SW 1271 (cell line): ENCODE results near the gene IL17RA.

Source experiments
- DNase-seq, 2 experiments: peaks; one replicate each; lab custom pipeline; 2025; lab: John Stamatoyannopoulos, UW

The IL17RA gene

DNA sequence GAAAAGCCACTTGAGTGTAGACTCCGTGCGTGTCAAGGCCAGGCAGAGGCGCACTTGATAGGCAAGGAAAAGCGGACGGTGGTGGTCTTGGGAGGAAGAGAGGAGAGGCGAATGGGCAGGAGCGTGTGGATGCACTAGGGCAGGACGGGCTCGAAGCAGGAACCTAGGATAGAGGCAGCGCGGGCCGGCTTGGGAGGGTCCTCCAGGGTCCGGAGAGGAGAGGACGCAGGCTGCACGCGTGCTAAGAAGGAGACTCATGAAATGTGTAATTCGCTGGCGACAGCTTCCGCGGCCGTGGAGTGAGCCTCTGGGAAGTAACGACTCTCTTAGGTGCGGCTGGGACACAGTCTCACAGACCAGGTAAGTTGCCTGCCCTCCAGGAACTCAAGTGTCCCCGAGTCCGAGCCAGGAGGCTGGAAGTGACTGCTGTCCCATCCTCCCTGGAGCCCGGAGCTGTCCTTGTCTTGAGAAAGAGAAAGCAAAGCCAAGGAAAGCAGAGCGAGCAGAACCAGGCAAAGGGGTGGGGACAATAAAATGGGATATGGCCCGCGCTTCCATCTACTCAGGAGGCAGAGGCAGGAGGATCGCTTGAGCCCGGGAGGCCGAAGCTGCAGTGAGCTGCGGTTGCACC lies 874 bp upstream of the IL17RA start:
- DNase-seq = no peak

DNA sequence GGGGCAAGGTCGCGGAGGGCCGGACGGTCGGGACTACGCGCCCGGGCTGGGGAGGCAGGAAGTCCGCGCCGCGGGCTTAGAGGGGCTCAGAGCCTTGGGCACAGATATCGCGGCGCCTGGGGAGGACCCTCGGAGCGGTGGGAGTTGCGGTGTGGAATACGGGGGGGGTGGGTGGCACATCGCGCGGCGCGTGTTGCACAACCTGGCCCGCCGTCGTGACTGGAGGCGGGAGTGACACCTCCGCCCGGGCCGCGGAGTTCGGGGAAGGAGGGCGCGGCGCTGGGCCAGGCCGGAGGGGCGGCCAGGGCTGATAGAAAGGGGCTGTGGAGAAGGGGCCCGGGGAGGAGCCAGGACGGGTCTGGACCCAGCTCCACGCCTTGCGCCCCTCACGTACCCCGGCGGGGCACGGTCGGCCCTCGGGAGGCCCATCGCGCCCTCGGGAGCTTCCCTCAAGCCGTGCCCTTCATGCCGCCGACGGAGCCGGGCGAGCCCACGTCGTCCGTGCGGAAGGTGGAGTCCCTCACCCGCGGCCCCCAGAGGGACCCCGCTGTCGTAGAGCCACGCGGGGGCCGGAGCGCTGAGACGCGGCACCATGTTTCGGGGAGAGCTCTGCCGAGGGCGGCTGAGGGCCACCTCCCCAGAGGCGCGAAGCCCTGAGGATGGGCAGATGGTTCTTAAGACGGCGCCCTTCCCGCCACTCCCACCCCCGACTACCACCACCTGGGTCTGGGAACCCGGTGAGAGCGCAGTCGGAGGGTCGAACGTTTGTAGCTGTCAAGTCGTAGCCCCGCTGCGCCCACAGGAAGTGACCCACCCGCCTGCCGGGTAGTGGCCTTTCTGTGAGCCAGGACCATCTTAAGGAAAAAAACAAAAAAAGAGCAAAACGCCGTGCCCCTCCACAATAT lies 729 bp downstream of the IL17RA start:
- DNase-seq = no peak

DNA sequence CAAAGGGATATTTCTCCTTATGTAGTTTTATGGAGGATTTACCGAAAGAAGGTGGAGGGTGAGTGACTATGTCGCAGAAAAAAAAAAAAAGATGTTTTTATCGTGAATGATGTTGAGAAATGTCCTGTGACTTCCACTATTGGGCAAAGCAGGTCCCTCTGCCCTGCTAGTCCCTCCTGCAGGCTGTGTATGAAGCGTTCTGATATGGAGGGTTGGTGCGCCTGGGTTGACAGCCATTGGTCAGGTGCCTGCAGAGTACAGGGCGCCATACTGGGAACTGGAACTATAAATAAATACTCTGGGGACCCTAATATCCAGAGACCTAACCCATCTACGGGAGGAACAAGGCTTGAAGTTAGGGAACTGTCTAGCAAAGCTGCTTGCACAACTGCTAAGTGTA lies 1.5 kb downstream of the IL17RA start:
- no peak for DNase-seq

DNA sequence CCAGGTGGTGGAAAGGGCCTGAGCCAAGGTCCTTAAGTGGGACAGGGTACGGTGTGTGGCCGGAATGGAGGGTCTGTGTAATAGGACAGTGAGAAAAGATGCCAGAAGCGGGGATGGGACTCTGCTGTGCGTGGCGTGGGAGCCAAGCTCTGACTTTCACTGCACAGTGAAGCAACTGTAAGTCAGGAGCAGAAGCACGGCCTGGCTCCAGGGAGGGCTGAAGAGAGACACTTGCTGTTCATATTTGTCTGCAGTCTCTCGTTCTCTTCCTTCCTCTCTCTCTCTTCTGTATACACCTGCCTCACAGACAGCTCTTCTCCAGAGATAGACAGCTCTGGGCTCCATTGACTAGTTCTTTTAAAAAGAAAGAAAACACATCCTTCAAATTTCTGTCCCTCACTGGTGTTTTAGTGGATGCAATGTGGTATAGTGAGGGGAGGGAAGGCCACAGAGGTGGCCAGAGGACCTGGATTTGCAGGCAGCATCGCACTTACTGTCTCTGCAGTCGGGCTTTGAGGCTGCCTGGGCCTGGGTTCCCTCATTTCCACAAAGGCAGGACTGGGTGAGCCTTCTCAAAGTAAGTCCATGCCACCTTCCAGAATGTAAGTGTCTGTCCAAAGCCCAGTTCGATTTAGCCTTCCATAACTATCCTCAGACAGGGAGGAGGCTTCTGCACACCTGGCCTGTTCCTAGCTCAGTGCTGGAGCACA lies 2.1 kb downstream of the IL17RA start:
- DNase-seq = no peak

DNA sequence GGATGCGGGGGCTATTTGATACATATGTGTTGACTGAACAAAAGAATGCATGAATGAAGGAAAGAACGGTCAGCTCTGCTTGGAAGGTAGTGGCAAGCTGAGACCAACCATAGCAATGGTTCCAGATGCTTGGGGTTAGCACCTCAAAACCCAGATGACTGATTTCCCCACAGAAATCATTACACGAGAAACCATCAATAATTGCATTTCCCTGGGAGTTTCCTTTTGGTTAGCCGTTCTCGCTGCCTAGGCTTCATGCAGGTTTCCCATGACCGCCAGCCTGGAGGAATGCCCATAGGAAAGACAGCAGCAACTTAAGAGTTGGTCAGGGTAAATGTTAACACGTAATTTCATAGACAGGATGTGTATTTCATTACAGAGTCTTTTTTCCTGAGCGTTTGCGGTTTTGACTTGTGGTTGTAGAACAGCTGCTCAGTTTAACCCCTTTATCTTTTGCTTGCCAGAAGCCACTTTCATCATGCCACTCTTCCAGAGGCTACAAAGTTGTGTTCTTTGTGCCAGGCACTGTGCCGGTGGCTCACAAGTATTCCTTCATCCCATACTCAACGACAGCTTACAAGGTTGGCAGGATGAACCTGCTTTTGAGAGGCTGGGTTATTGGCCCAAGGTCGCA lies 2.8 kb downstream of the IL17RA start:
- no peak for DNase-seq

DNA sequence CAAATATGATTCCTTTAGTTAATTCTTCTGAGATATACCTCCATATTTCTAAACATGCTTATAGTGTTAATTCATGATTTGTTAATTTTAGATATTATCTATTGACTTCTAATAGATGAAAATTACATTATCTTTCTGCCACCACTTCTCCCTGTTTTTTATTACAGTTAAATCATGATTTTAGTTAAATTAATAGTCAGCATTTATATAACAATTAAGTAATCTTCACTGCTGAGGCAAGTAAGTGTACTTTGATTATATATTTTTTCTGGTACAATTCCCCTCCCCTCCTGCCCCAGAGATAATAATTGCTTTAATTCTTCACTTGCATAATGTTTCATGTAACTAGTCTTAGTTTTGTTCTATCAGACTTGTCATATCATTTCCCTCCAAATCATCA lies 5.8 kb downstream of the IL17RA start:
- no peak for DNase-seq

DNA sequence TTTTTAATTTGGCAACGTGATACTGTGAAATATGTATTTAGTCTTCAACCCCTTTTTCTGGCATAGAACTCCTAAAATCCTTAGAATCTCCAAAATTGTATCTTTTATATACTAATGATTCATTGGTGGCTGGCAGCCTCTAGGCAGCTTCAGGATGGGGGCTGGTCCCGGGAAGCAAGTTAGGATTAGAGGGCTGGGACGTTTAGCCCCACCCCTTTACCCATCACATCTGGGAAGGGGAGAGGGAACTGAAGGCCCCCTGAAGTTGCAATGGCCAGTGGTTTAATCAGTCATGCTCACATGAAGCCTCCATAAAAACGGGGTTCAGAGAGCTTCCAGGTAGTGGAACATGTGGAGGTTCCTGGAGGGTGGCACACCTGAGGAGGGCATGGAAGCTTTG lies 7.1 kb downstream of the IL17RA start:
- no peak for DNase-seq

DNA sequence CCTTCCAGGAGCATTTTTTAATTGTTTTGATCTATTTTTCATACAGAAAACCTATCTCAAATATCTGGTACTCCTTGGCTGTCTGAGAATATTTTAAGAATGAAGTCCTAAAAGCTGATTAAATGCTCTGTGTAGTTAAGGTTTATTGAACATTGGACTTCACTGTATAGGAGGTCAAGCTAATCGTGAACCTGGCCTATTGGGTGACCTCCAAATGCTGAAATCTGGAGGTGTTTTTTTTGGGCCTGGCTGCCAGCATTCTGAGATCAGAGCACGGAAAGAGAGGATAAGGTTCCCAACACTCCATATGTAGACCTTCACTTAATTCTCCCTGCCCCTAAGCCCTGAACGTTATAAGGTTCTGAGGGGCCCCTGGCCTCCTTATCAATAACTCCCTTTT lies 8.3 kb downstream of the IL17RA start:
- DNase-seq = no peak

DNA sequence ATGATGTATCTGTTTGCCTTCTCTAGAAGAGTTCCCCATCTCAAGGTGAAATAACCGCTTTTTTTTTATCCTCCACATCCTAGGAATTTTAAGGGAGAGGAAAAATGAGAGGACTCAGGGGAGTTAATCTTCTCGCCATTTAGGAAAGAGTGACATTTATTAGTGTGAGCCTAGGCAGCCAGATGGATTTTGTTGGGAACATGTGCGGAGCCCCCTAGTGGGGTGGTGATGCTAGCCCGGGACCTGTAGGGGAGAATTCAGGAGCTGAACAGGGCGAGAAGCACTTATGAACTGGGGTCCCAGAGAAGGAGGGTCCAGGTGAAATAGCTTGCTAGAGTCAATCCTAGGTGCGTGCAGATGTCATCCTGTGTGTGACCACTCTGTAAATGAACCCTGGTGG lies 10.7 kb downstream of the IL17RA start:
- DNase-seq = no peak

DNA sequence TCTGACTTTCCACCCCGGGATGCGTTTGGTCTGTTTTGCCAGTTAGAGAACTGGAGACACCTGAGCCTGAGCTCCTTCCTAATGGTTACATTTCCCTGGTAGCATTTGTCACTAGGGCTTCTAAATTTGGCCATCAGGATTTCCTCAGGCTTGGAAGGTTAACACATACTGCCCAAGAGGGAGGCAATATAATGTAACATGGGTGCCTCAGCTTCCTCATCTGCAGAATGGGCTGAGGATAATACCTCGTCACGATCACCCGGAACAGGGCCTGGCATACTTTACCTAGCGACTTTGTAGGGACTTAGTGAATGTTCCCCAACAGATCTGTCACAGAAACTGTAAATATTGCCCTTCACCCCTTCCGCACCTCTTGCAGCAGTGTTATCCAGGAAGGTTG lies 11.3 kb downstream of the IL17RA start:
- no peak for DNase-seq

DNA sequence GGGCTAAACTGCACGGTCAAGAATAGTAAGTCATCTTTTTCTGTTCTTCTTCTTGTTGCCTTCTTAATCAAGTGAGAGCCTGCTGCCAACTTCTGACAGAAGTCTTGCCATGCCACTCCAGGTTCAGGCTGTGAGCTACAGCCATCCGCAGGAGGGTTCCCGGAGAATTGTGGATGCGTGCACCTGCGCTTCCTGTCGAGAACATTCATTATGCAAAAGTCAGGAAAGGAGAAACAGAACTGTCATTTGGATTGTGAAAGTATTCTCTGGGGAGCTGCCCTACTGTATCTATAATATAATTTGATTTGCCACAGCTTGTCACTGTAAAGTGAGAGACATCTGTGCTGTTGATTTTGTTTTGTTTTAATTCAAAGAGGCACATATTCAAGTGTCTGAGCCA lies 12.3 kb downstream of the IL17RA start:
- DNase-seq = no peak

DNA sequence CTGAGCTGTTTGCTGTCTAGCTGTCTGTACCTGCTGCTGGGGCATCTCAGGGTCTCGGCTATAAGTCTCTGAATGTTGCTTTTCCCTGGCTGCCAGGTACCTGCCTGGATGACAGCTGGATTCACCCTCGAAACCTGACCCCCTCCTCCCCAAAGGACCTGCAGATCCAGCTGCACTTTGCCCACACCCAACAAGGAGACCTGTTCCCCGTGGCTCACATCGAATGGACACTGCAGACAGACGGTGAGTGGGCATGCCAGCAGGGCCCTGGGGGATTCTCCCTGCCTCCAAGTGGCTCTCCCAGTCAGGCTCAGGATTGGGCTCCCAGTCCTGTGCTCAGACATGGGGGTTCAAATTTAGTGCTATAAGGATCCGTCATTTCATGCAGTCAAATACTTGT lies 12.9 kb downstream of the IL17RA start:
- no peak for DNase-seq

DNA sequence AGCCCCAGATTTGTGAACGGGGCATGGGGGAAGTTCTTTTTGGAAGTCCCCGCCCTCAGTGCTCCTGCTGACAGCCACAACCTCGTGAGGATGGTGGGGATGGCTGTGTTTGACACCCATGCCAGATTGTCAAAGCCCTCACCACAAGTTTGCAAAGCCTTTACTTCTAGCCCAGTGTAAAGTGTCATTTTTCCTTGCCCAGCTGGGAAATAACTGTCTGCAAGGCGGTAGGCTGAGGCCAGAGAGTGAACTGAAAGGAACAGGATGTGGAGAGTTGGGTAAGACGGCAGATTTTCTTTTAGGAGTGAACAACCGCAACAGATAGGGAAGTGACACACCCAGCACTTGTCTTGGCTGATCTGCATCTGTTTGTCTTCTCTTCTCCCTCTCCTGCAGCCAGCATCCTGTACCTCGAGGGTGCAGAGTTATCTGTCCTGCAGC lies 13.6 kb downstream of the IL17RA start:
- DNase-seq = no peak

DNA sequence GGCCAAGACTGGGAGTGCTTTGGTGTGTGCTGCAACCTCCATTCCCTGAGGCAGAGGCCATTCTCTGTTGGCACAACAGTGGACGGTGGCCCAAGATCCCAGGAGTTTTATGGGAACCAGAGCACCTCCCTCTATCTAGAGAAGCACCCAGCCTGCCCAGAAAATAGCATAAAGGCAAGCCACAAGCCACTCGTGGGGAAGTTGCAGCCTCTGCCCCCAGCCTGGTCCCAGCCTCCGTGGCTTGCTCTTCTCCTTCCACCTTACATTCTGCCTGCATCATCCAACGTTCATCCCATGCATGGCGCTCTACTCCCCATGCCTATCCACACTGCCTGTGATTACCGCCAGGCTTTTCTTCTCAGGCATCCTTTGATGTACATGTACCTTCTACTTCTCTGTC lies 15.8 kb downstream of the IL17RA start:
- no peak for DNase-seq

DNA sequence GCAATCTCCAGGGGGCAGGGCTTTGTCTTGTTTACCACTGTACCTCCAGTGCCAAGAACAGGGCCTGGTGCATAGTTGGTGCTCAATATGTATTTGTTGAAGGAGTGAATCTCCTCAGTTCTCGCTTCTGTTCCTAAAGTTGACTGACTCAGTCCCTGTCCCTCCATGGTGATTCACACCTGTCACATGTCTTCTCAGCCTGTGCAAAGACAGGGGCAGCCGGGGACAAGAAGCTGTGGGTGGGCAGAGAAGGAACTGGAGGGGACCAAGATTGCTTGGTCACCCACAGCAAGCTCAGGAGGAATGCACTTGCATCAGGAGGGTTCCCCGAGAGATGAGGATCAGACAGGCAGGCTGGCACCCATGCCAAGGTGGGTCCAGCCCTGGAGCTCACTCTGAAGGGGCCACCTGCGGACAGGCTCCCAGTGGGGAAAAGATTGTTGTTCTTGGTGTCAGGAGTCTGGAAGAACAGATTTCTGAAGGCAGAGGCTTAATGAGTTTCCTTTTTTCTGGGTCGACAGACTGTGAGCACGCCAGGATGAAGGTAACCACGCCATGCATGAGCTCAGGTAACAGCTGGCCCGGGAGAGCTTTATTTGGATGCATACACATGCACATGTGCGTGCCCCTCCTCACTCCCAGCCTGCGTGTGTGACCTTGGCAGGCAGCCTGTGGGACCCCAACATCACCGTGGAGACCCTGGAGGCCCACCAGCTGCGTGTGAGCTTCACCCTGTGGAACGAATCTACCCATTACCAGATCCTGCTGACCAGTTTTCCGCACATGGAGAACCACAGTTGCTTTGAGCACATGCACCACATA lies 16.9 kb downstream of the IL17RA start:
- no peak for DNase-seq

DNA sequence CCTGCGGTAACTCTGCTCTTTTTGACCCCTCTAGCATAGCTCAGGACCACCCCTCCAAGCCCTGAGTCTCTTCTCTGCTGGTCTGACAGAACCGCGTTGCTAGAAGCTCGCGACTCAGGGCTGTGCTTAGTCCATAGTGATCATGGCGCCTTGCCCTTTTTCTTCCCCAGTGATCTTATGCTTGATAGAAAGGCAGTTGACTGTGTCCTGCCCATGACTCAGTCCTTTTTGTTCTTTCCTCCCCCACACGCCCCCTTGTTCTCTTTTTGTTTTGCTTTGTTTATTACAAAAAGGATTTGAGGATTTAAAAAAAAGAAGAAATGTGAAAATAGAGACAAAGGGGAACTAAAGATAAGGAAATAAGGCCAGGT lies 17.5 kb downstream of the IL17RA start:
- no peak for DNase-seq

DNA sequence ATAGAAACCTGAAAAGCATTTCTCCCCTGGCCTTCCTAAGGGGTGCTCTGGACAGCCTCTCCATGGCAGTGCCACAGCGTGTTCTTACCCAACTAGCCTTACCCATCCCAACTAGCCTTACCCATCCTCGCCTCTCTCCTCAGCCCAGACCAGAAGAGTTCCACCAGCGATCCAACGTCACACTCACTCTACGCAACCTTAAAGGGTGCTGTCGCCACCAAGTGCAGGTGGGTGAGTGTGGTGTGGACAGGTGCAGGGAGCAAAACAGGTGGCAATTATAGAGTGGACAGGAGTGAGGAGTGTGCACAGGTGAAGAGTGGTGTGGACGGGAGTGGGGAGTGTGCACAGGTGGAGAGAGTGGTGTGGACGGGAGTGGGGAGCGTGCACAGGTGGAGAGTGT lies 18.6 kb downstream of the IL17RA start:
- DNase-seq = no peak

DNA sequence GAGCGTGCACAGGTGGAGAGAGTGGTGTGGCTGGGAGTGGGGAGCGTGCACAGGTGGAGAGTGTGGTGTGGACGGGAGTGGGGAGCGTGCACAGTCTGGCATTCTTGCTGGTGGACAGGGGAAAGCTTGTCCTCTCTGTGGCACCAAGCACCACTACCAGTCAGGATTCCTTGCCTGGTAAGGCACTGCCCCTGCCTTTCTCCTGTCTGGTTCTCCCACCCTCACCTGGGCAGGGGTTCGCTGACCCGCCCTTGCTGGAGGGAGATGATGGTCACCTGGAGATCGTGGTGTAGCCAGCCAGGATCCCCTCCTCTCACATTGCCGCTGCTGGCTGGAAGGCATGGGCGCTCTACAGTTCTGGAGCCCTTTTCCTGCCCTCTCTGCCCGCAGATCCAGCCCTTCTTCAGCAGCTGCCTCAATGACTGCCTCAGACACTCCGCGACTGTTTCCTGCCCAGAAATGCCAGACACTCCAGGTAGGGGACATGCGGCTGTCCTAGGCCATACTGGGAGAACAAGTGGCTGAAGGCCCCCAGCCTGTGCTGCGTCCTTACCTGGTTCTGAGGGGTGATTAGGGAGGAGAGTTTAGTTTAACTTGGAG lies 19.6 kb downstream of the IL17RA start:
- no peak for DNase-seq

DNA sequence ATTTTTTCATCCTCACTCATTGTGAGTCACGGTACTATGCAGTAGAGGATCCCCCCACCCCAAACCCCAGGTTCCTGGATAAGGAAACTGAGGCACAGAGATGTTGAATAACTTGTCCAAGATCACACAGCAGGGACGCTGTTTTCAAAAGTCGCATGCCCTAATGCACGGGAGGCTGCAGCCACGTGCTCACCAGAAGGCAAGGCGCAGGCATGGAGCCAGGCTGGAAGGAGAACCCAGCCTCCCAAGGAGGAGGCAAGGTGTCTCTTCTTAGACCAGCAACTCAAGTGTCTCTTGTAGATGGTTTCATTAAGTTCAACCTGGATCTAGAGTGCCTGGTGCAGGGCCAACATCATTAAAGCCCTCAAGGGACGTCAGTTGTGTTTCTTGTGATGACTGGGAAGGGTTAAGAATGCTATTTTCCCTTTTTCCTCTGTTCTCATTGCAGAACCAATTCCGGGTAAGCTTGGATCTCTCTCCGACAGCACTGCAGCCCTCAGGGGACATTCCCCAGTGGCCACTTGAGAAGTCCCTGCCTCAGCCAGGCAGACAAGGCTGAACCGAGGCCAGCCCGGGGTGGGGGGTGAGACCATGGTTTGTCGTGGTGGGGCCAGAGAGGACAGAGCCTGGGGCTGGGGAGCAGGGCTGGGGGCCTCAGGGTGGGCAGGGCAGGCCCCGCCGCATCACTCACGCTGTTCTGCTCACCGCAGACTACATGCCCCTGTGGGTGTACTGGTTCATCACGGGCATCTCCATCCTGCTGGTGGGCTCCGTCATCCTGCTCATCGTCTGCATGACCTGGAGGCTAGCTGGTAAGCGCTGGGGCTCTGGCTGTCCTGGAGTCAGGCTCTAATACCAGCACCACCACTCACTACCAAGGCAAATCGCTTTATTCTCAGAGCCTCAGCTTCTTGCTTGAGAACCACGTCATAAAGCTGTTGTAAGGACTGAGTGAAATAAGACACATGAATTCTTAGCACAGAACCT lies 20.6 kb downstream of the IL17RA start:
- no peak for DNase-seq

DNA sequence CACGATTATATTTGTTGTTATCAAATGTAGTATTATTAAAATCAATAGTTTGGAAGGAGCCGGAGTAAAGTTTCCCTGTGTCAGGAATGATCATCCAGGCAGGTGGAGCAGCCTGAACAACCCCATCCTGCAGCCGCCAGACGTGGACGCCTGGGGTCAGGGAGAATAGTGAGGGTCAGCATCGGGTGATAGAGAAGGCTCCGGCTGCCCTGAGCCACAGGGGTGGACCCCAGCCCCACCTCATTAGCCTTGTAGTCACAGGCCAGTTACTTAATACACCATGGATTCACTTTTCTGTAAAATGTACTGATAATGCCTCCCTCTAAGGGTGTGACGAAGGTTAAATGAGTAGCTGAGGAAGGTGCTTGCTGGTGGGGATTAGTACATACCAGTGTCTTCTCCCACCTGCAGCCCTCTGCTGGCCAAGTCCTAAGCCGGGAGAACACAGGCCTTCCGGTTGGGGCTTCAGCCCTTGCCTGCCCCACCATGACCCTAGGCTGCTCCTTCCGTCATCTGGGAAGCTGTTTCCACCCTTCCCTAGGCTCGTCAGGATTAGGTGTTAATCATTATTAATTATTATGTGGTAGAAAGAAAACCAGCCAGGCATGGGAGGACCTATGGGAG lies 21.5 kb downstream of the IL17RA start:
- DNase-seq = no peak
